Posterior vena cava (tissue), 2 donors: ENCODE data around the gene DTD1. TPM values are rescaled to one million over a fixed set of nuclear protein-coding genes. Genes with fewer than 3 reads are reported as not detected.
A peak's percentile ranks its signal among the peaks of the same experiment; 100 is the strongest.

ENCODE experiments used
- DNase-seq: peaks from one replicate; pipeline ENCODE4 v3.0.0-alpha.2; 2020; ENCODE audit warnings: low spot score
- intact Hi-C, 2 donors: fragments of 100-400 bp; cut with DNase I; formaldehyde crosslinking; loops; one replicate each; pipeline versions ENCODE4 v1.14.1 to v1.14.2; 2022 to 2023
- total RNA-seq, 2 donors: library from RNA; stranded (reverse); fragmentation: NEBNext Ultra II Directional; extraction: Animal tissue kit (Norgen Biotek cat#: 25700); gene quantifications; one replicate each; pipeline ENCODE4 v1.2.1, GENCODE V29; 2021
- donor health status: DM: yes; HTN: yes; CAD: no.
- donor health status: DM: yes; HTN: yes; CAD: no.

Gene DTD1
- total RNA-seq, 2 donors from 2014 or later, result 21.5 to 23.6 TPM

DNA sequence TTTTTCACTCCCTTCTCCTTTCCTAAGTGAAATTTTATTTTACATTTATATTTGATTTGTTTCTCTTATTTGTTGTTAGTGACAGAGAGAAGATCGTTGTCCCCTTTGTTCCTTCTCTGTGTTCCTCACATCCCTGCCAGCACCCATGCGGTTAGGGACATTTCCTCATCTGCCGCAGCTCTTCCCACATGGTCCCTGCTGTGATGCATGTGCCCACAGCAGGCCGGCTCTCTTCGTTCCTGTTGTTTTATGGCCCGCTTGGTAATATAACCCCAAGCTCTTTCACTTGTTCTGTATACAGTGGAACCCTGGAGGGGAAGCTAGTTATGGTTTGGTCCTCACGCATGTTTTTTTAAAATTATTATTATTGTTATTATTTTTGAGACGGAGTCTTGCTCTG is 23.6 kb downstream of the DTD1 start:
- no peak for DNase-seq
- intact Hi-C loops, result loop anchor here in 1 of 2 donors (10.0 kb wide), 1 partner anchor 1053 kb away; no protein-coding TSS in a partner anchor

DNA sequence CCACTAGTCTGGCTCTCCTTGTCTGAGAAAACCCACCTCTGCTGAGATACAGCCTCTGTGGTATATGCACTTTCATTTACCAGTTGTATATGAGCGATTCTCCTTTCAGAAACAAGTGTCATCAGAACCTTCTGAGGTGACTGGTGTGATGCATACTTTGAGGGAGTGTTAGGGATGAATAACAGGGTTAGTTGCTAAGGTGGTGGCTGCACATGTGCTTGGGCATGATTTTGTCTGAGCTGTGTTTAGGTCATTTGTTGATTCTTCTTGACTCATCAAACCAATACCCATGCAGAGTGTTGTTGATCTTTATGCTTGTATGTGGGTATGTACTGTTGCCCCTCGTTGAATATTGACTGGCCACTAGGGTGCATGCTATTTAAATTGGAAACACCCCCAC is 25.7 kb downstream of the DTD1 start:
- intact Hi-C loops, result loop anchor here in 1 of 2 donors (10.0 kb wide), 1 partner anchor 1051 kb away; no protein-coding TSS in a partner anchor
- DNase-seq, result no peak

DNA sequence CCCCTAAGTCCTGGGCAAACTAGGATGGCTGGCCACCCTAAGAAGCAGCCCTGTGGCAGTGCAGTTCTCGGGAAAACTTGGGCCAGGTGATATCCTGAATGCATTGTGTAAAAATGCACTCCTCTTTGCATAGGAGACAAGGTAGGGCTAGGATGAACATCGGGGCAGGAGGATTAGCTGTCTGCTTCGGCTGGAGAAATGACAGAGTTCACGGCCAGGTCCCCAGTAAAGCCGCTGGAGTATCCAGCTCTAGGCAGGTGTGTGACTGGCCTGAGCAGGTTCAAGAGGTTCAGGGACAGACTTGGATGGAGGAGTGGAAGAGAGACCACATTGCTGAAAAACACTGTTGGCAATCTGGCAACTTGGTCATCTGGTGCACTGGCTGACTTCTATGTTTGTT is 26.4 kb downstream of the DTD1 start:
- intact Hi-C loops, result loop anchor here in 1 of 2 donors (10.0 kb wide), 1 partner anchor 1051 kb away; no protein-coding TSS in a partner anchor
- no peak for DNase-seq

DNA sequence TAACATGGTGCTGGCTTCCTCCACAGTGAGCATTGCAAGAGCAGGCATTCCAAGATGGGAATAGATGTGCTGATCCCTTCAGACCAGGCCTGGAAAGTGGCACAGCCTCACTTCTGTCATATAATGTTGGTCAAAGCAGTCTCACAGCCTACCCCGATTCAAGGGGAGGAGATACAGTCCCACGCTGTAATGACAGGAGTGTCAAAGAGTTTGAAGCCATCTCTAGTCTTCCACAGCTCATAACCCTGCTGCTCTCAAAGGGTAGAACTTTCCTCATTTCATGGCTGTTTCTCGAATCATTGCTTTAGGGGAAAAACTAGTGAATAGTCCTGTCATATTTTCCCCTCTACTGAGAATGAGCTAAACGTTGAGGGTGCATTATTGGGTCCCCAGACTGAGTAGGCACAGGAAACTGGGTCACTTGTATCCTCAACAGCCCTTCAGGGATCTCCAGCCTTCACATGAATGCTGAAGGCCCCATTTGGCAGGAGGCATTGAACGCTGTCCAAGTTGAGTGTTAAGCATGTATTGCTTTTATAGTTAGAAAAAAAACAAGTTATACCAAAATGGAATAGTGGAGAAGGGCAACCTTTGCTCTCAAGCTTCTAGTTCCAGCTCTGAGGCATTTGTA is 27.3 kb downstream of the DTD1 start:
- DNase-seq, result no peak
- intact Hi-C loops, result loop anchor here in 1 of 2 donors (10.0 kb wide), 1 partner anchor 1050 kb away; no protein-coding TSS in a partner anchor

DNA sequence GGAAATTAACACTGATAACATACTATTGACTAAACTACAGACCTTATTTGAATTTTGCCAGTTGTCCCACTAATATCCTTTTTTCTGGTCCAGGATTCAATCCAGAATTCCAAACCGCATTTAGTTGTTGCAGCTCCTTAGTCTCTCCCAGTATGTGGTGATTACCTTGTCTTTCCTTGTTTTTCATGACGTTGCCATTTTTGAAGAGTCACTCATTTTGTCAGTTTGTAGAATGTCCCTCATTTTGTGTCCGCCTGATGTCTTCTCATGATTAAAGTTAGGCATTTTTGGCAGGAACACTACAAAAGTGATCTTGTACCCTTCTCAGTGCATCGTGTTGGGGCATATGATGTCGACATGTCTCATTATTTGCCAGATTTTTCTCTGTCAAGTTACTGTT is 33.1 kb downstream of the DTD1 start:
- intact Hi-C loops, result loop anchor here in 1 of 2 donors (10.0 kb wide), 2 partner anchors 574 to 1034 kb away; no protein-coding TSS in a partner anchor
- no peak for DNase-seq

DNA sequence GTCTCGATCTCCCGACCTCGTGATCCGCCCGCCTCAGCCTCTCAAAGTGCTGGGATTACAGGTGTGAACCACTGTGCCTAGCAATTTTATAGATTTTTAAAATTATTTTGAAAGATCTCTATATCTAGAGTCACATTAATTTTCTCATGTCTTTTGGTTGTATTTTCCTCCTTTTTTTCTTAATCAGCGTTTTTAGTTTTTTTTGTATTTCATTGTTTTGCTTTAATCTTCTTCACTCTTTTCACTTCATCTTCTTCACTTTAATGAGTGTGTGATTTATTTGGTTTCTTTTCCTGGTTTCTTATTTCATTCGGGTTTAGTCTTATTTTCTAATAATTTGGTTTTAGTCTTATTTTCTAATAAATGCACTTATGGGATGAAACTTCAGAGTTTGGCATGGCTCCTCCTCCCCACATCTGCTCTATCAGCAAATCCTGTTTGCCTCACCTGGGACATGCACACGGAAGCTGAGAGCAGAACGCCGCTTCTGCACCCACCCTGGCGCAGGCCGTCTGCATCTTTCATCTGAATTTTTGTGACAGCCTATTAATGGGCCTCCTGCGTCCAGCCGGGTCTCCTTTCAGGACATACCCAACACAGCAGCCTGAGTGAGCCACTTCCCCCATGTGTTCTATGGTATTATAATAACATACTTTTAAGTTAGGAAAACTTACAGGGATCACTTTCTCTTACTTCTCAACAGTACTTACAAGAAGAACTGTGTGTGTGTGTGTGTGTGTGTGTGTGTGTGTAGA is 35.5 kb downstream of the DTD1 start:
- DNase-seq, result no peak
- intact Hi-C loops, result loop anchor here in 1 of 2 donors (1.0 to 10.0 kb wide), 3 partner anchors 30 to 1031 kb away; no protein-coding TSS in a partner anchor

DNA sequence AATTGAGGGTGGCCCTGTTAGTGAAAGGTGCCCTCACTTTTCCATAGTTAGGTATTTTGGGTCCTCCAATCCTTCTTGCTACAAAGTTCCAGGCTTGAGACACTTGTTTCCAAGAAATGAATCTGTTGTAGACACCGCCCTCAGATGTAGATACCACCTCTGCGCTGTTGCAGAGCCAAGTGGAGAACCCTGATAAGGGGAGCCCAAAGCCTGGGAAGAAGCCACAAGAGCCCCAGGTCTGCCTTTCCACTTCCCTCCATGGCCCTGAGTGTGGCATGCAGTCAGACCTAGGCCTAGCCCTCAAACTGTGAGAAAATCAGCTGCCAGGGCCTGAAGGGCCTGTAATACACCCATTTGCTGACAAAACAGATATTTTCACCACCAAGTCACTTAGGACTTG is 37.1 kb downstream of the DTD1 start:
- intact Hi-C loops, result loop anchor here in 1 of 2 donors (10.0 kb wide), 2 partner anchors 570 to 1030 kb away; no protein-coding TSS in a partner anchor
- no peak for DNase-seq

DNA sequence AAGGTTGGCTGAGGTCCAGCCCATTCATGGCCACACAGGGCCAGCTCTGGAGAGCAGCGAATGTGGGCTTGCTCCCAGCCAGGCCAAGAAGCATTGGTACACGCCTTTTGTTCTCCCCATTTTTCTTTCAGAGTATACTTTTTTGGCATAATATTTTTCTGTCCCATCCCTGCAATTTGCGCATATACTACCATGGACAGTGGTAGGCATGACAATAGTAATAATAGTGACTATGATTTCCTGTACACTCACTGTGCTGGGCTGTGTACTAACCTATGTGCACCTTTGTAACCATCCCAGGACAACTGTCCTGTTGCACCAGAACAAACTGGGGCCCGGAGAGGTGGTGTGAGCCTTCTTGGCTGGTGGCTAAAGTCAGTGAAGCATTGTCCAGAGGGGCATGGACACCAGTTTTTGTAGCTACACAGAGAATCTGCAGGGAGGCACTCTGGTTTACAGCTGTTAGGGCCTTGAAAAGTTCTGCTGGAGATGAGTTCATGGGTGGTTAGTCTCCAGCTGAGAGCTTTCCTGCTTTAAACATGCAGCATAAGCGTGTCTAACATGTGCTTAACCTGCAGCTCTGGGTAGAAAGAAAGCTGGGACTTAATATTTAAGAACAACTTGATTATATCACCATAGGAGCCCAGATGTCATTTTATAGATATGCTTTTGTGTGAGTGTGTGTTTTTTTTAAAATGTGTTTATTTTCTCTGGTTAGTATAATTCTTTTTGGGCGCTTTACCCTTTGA is 38.2 kb downstream of the DTD1 start:
- no peak for DNase-seq
- intact Hi-C loops, result loop anchor here in 1 of 2 donors (10.0 kb wide), 2 partner anchors 569 to 1029 kb away; no protein-coding TSS in a partner anchor

DNA sequence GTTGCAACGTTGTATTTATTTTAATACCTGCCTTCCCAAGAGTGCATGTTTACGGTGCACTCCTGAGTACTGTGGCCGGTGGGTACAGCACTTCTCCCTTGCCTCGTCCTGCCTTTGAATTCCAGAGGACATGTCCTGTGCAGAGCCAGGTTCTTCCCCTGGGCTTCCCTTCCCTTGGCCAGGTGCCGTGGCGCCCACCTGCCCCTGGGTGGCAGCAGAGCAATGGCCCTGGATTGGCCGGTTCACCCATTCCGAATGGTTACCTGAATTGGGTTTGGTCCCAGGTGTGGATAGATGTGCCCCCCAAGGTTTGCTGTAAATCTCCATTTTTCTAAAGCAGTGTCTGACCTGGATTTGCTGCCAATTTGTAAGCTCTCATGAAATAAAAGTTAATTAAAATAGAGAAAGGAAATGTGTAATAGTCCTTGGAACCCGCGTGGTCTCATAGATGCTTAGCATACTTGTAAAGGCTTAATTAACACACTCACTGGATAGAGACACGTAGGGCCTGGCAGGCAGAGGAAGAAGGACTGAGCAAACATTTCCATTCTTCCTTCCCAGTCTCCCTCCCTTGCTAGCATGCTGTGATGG is 40.6 kb downstream of the DTD1 start:
- DNase-seq, result no peak
- intact Hi-C loops, result loop anchor here in 1 of 2 donors (10.0 kb wide), 2 partner anchors 566 to 1026 kb away; no protein-coding TSS in a partner anchor

DNA sequence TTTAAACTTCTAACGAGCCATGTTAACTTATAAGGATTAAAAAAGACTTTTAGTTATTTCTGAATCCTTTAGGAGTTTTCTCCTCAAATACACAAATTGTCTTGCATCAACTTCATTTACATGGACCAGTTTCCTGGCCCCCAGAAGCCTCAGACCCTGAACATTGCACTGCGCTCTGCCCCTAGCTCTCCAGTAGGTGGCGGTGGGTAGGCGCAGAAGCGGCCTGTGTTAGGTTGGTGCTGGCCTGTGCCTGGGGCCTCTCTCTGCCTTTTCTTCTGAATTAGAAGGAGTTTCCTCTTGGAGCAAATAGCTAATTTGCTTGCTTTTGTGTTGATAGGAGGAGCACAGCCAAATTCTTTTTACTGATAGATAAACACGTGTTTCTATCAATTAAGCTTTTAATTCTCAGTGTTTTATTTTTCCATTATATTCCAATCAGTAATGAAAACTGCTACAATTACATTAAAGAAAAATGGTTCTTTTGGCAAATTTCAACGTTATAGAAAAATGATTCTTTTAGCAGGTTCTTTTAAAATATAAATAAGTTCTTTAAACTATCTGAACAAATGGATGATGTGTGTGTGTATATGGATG is 44.4 kb downstream of the DTD1 start:
- intact Hi-C loops, result no loop called here
- DNase-seq, result peak; percentile 84

DNA sequence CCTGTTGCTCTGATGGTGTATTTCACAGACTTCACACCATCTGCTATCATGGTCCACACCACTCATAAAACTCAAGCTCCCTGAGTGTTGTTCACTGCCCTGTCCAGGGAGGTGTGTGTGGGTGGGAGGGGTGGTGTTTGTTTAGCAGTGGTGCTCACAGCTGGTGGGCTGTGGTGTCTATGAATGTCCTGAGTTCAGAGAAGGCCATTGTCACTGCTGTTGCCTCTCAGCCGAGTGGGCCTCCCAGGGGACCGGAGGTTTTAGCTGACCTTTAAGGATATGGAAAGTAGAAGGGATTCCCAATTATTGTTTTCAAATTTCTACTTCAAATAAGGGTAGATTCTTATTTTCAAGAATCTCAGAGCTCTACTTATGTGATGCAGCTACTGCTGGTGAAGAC is 45.6 kb downstream of the DTD1 start:
- intact Hi-C loops, result no loop called here
- no peak for DNase-seq

DNA sequence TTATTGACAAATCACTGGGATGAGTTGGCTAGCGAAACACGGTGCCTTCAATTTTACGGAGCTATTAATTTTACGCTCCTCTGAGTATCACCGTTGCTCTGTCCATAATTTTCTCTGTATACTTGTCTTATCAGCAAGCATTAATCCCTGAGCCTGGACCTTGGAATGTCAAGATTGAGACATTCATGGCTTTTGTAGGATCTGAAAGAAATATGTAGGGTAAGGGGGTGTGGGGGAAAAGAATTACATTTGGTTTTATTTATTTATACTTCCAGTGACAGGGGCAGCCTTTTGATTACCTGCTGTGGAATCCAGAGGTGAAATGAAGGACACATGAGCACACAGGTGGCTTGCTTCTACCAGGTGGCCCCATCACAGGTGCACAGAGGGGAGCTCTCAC is 46.6 kb downstream of the DTD1 start:
- no peak for DNase-seq
- intact Hi-C loops, result no loop called here

DNA sequence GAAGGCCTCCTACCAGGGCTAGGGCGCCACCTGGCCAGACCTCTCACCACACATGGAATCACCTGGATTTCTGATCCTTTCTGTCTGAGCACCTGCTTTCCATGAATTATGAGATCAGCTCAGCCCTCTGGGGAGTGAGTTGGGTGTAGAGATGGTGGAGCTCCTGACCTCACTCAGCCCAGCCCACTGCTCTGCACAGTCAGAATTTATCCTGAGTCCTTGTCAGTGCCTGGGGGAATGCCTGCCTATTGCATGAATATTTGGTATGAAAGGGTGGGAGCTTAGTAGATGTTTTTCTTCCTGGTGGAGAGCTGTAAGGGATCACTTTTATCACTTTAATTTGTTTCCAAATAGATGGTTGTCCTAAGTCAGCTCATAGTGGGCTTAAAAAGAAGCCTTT is 47.5 kb downstream of the DTD1 start:
- intact Hi-C loops, result no loop called here
- no peak for DNase-seq

DNA sequence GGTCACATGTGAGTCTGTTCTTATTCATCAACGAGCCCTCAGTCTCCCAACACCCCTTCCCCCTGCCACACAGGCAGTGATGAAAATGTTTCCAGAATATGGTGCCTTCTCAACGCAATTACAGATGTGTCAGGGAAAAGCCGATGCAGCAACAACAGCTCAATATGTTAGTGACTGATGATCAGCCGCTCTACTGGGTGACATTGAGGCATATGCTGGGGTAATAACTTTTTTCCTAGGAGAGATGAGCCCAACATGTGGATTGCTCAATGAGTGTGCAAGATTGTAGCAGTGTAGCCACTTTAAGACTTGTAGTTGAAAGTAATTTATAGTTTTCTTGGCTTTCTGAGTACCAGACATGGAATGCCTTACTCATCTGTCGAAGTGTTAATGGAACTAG is 49.4 kb downstream of the DTD1 start:
- DNase-seq, result no peak
- intact Hi-C loops, result no loop called here

DNA sequence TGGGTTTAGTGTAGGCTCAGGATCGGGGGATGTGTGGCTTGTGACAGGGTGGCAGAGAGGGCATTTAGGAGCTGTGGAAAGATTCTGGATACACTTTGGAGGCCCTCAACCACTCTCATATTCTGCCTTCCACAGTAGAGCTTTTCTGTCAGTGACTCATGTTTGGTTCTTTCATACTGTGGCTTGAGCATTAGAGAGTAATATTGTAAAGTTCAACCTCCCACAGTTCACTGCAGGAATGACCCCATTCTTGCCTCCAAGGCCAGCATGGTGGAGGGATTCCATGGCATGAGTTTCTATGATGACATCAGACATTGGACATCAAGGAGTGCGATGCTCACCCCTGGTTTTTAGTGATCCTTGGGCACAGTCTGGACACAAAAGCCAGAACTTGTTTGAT is 50.9 kb downstream of the DTD1 start:
- DNase-seq, result no peak
- intact Hi-C loops, result no loop called here

DNA sequence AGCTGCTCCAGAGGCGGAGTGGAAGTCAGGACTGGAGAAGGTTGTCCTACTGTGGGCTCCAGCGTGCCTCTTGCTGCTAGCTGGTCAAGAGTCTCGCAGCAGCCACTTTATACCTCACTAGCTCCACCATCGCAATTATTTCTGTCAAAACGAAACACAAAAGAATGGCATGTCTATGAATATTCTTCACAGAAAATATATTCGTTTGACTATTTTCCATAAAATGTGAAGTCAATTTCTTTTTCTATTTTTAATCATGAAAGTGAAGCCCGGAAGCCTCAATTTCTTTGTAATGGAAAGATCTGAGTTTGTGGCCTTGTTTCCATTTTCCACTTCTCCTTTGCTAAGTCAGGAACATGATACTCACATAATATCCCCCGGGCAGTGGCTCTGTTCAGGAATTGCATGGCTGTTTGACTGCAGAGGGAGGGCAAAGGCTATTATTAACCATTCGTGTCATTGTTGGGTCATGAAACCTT is 51.7 kb downstream of the DTD1 start:
- DNase-seq, result no peak
- intact Hi-C loops, result no loop called here

DNA sequence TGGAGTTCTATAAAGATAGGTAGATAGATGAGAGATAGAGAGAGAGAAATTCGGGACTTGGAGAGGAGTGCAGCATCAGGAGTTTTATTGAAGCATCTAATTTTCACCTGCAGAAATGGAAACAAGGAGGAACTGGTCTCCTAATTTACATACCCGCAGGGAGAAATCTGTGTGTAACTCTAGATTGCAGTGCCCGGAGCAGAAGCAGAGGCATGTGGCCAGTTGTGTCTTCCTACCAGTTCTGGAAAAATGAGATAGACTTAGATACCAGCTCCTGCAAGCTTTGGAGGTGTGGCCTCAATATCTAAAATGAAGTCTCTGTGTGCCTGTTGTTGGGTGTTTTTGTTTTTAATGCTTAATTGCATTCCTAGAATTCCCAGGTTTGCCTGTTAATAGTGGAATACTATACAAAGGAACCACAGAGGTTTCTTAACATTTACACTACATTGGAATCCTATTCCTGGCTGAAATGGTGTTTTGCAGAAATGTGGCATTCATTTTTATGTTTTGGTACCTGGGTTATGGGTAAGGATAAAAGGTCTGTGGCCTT is 57.4 kb downstream of the DTD1 start:
- DNase-seq, result no peak
- intact Hi-C loops, result no loop called here

DNA sequence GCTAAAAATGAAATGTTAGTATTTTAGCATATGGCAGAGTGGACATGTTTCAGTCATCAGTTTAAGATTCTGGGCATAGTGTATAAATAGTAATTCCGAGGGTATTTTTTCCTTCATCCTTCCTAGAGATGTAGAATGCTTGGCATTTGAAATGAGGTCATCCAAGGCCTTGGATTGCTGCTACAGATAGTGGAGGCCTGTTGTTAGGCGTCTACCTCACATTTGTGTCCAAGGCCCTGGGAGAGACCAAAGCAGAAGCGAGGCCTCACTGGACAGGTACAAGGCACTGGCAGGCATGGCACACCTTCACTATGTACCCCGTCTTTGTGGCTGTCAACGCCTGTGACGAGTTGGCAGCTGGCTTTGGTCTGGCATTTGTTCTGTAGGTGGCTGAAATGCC is 58.0 kb downstream of the DTD1 start:
- no peak for DNase-seq
- intact Hi-C loops, result no loop called here

DNA sequence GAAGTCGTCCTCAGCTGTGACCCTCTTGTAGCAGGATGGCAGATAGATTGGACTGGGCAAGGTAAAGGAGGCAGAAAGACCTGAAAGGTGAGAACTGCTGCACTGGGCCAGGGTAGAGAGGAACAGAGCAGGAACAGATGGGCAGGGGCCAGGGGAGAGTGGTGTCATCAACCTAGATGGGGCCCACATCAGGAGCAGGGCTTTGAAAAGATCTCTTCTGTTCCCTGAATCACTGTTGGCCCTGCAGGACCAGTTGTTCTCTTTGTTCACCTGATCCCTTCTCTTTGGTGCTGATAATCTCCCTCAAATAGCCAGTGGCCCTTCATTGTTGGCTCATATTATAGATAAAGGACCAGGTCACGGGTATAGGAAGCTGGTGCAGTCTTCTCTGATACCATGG is 59.9 kb downstream of the DTD1 start:
- no peak for DNase-seq
- intact Hi-C loops, result no loop called here
